ENCODE results near the gene SSX2B.
"Not testable (repeated sequence)": the region's sequence is repeated elsewhere in the genome, so short reads cannot be mapped to it uniquely, and the experiment has no call there.

The SSX2B gene

GRCh38 chrX:52750952-52751351 lies at the start of gene SSX2B:
TSS of gene SSX2B (plus strand) at chrX:52751252. CDS start at chrX:52752681, 1,429 bp downstream.
- DNase-seq (ENCODE audit: low spot score) = not testable (repeated sequence)

GRCh38 chrX:52707078-52707477 lies 44.0 kb upstream of the SSX2B start, which contains the start of gene SSX2:
TSS of gene SSX2 (minus strand) at chrX:52707178. CDS start at chrX:52705749, 1,429 bp downstream.
- DNase-seq (ENCODE audit: low spot score) = not testable (repeated sequence)

DNA sequence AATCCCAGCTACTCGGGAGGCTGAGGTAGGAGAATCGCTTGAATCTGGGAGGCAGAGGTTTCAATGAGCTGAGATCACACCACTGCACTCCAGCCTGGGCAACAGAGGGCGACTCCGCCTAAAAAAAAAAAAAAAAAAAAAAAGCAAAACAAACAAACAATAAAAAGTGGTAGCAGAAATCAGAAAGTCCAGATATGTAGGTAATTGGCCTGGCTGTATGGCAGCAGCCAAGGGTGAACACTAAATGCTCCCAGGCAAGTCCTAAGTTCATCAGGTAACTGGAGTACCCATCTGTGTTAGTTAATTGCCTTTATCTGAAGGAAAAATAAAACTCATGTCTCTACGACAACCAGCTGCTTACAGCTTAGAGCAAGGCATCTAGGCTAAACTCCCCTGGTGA lies 14.9 kb downstream of the SSX2B start:
- not testable (repeated sequence) for DNase-seq (ENCODE audit: low spot score)

DNA sequence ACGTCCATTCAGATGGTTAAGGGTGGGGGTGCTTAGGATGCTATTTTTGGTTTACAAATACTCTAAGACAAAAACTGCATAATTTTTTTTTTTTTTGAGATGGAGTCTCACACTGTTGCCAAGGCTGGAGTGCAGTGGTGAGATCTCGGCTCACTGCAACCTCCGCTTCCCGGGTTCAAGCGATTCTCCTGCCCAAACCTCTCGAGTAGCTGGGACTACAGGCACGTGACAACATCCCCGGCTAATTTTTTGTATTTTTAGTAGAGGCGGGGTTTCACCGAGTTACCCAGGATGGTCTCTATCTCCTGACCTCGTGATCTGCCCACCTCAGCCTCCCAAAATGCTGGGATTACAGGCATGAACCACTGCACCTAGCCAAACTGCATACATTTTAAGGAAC lies 22.5 kb downstream of the SSX2B start:
- DNase-seq (ENCODE audit: low spot score) = not testable (repeated sequence)

GRCh38 chrX:52797327-52797726 lies 46.3 kb downstream of the SSX2B start, which contains the start of gene SPANXN5:
TSS of gene SPANXN5 (minus strand) at chrX:52797427. CDS start at chrX:52797348, 79 bp downstream.
- not testable (repeated sequence) for DNase-seq (ENCODE audit: low spot score)

DNA sequence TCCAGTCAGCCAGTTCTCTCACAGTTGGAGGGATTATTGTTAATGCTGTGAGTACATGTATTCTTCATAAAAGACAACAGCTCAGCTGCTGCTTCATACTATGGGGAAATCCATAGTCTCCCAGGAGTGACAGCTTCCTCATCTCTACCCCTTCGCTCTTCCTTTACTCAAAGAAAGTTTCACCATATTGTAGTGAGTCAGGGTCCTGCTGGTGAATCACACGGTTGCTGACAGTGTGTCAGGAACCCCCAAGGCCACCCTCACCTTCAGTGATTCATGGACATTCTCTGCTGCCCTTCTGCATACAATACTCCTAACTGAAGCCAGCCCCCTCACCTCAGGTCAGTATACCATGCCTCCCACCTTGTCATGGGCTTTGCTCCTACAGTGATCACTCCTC lies 53.8 kb downstream of the SSX2B start:
- DNase-seq (ENCODE audit: low spot score) = not testable (repeated sequence)
